Iris pigment epithelial cell (primary cell): ENCODE measurements around the gene GP9.

Experiments
- DNase-seq: peaks from one replicate; pipeline ENCODE4 v3.0.0-alpha.2; 2011; ENCODE audit warnings: low read depth

Gene GP9

GRCh38 chr3:129060276-129061022, at the start of gene GP9:
TSS of gene GP9 (plus strand) at chr3:129060779. CDS start at chr3:129061740, 961 bp downstream.
- DNase-seq, result no peak

GRCh38 chr3:129013491-129013891, 47.1 kb upstream of the GP9 start:
- no peak for DNase-seq

GRCh38 chr3:129014148-129014547, 46.4 kb upstream of the GP9 start:
- DNase-seq, result no peak

GRCh38 chr3:129014793-129015345, 45.7 kb upstream of the GP9 start:
- DNase-seq, result no peak

- DNase-seq, result no peak
Measured at GRCh38 chr3:129015388-129016105, 45.0 kb upstream of the GP9 start.

GRCh38 chr3:129016356-129016719, 44.2 kb upstream of the GP9 start:
- no peak for DNase-seq

- no peak for DNase-seq
Measured at GRCh38 chr3:129016720-129017483, 43.7 kb upstream of the GP9 start.

- DNase-seq, result no peak
Measured at GRCh38 chr3:129017484-129017899, 43.1 kb upstream of the GP9 start.

- DNase-seq, result no peak
Measured at GRCh38 chr3:129018271-129018670, 42.3 kb upstream of the GP9 start.

GRCh38 chr3:129018751-129019150, 41.8 kb upstream of the GP9 start:
- no peak for DNase-seq

- no peak for DNase-seq
Measured at GRCh38 chr3:129019266-129019665, 41.3 kb upstream of the GP9 start.

GRCh38 chr3:129020691-129021090, 39.9 kb upstream of the GP9 start:
- DNase-seq, result no peak

GRCh38 chr3:129021140-129021551, 39.4 kb upstream of the GP9 start:
- DNase-seq, result no peak

GRCh38 chr3:129022114-129023007, 38.2 kb upstream of the GP9 start:
- DNase-seq, result no peak

GRCh38 chr3:129023008-129023358, 37.6 kb upstream of the GP9 start:
- no peak for DNase-seq

- peak; percentile 36 for DNase-seq
Measured at GRCh38 chr3:129023909-129024308, 36.7 kb upstream of the GP9 start.

GRCh38 chr3:129025108-129025507, 35.5 kb upstream of the GP9 start:
- DNase-seq, result no peak

GRCh38 chr3:129025691-129026435, 34.7 kb upstream of the GP9 start:
- no peak for DNase-seq

GRCh38 chr3:129026728-129027543, 33.6 kb upstream of the GP9 start:
- DNase-seq, result peak; percentile 88

GRCh38 chr3:129027544-129027880, 33.1 kb upstream of the GP9 start:
- no peak for DNase-seq
